ENCODE results near the gene EPHB1. TPM values are rescaled to one million over a fixed set of nuclear protein-coding genes. Genes with fewer than 3 reads are reported as not detected.
"Not testable (repeated sequence)": the region's sequence is repeated elsewhere in the genome, so short reads cannot be mapped to it uniquely, and the experiment has no call there.

Gene EPHB1
- total RNA-seq, 3 donors from 2014 or later = 1.8 to 5.9 (median 3.4) TPM

DNA sequence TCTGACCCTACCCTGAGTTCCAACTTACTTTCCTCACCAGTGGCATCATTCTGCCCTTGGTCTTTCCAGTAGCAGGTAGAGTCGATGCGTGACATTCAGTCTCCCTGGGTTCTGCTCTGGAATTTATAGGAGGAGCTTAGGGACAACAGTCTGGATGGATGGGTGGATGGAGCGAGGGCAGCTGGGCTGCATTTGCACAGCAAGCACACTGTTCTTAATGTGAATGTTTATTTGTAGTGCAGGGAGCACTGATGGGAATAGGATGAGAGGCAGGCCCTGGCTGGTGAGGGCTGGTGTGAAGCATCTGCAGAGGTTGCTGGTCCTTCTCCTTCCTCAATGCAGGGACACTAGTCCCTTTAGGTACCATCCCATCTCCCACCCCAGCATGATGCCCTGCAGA is 176.2 kb downstream of the EPHB1 start:
- Histone ChIP-seq H3K9me3 (no peaks in the 10 kb centered on the region), H3K4me3 (no peak overlapping the region), H3K36me3 (no peaks in the 10 kb centered on the region), H3K27me3 (no peaks in the 10 kb centered on the region), H3K4me1 (no peaks in the 10 kb centered on the region), H3K27ac (no peak overlapping the region)
- intact Hi-C loops (cut with DNase I; ENCODE audit: low total_unique reads) = no loop called here
- TF ChIP-seq, protein P1, sequence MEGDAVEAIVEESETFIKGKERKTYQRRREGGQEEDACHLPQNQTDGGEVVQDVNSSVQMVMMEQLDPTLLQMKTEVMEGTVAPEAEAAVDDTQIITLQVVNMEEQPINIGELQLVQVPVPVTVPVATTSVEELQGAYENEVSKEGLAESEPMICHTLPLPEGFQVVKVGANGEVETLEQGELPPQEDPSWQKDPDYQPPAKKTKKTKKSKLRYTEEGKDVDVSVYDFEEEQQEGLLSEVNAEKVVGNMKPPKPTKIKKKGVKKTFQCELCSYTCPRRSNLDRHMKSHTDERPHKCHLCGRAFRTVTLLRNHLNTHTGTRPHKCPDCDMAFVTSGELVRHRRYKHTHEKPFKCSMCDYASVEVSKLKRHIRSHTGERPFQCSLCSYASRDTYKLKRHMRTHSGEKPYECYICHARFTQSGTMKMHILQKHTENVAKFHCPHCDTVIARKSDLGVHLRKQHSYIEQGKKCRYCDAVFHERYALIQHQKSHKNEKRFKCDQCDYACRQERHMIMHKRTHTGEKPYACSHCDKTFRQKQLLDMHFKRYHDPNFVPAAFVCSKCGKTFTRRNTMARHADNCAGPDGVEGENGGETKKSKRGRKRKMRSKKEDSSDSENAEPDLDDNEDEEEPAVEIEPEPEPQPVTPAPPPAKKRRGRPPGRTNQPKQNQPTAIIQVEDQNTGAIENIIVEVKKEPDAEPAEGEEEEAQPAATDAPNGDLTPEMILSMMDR (IDR thresholded peaks at IDR 0.05) = no peak
- TF ChIP-seq POLR2AphosphoS5 (IDR thresholded peaks at IDR 0.05) (no peak), POLR2A (IDR thresholded peaks at IDR 0.05) (no peak)
- no peak for DNase-seq (ENCODE audit: low spot score in 2 of 2)

DNA sequence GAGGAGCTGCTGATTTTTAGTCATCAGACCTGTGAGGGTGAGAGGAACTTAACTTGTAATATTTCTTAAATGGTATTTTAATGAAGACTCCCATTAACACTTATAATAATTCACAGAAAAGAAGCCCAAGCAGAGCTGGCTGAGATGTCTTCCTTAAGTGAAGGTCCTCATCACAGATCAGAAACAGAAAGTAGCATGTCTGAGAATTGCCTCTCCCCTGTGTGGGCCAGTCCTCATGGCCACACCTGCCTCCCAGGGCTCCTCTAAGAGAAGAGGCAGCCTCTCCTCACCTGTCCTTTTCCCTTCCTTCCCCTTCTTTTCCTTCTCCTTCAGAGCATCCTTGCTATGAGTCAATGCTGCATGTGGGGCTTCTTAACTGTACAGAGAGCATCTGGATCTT is 176.8 kb downstream of the EPHB1 start:
- H3K27me3 ChIP-seq; H3K36me3 ChIP-seq; H3K9me3 ChIP-seq; H3K4me3 ChIP-seq; intact Hi-C loops (cut with DNase I; ENCODE audit: low total_unique reads); H3K4me1 ChIP-seq; DNase-seq (ENCODE audit: low spot score in 2 of 2); H3K27ac ChIP-seq: not testable (repeated sequence)

DNA sequence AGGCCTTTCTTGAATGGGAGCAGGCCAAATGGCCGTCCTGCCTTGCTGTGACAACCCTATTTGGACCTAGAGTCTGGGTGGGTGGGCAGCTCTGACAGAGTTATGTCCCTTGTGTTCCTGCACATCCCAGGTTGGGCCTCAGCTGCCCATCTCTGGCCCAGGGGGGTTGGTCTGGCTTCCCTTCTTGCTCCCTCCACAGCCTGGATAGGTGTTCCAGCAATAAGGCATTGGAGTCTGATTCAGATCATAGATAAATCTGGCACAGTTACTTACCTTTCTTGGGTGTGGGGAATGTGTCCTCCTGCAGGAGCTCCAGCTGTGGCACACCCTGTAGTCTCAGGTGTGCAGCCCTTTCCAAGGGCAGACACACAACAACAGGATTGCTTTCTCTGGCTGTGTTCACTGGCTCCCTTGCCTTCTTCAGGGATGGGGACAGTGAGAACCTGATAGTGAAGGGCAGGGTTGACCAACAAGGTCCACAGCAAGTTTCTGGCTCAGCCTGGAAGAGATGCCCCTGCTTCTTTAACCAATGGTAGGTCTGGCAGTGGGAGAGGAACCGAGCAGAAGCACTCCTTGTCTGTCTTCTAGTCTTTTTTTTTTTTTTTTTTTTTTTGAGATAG is 177.9 kb downstream of the EPHB1 start:
- no peak for DNase-seq (ENCODE audit: low spot score in 2 of 2)
- Histone ChIP-seq H3K27ac (no peak overlapping the region), H3K36me3 (no peaks in the 10 kb centered on the region), H3K27me3 (no peaks in the 10 kb centered on the region), H3K4me1 (no peaks in the 10 kb centered on the region), H3K4me3 (no peak overlapping the region), H3K9me3 (no peaks in the 10 kb centered on the region)
- intact Hi-C loops (cut with DNase I; ENCODE audit: low total_unique reads) = no loop called here
- TF ChIP-seq POLR2AphosphoS5 (IDR thresholded peaks at IDR 0.05) (no peak), POLR2A (IDR thresholded peaks at IDR 0.05) (no peak)
- TF ChIP-seq, protein P1 (IDR thresholded peaks at IDR 0.05) = no peak

DNA sequence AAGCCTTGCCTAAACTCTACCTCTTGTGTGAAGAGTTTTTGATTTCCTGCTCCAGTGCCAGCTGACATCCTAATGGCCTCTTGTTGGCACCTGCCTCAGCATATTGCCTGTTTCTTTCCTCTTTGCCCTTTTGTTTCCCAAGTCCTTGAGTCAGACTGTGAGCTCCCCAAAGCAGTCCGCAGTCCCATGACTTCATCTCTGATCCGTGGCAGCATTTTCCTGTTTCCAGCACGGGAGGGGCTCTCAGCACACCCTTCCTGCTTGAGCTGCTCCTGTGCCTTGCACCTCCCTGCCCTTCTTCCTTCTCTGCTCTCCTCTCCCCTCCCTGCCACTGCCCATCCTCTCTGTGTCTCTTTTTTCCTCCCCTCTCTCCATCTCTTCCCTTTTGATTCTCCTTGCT is 179.6 kb downstream of the EPHB1 start:
- intact Hi-C loops (cut with DNase I; ENCODE audit: low total_unique reads) = no loop called here
- no peak for DNase-seq (ENCODE audit: low spot score in 2 of 2)

DNA sequence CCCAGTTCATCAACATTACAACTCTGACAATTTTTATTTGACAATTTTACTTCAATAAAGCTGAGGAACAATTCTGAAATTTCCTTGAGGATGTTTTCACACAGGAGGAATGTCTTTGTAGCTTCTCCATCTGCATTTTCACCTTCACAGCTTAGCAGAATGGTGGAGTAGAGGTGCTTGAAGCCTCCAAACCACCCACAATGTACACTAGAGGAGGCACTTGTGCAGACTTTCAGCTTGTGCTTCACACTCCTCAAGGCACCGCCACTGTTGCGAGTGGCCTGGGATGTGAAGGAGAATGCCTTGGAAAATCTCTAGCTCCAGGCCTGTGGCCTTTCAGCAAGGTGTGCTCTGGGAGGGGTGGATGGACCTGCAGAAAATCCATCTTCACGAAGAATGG is 181.9 kb downstream of the EPHB1 start:
- H3K4me1 ChIP-seq = no peaks in the 10 kb centered on the region
- H3K27me3 ChIP-seq = no peaks in the 10 kb centered on the region
- intact Hi-C loops (cut with DNase I; ENCODE audit: low total_unique reads) = no loop called here
- no peak for DNase-seq (ENCODE audit: low spot score in 2 of 2)
- H3K36me3 ChIP-seq = no peaks in the 10 kb centered on the region
- no peak overlapping the region for H3K4me3 ChIP-seq
- no peak overlapping the region for H3K27ac ChIP-seq
- no peak for TF ChIP-seq POLR2AphosphoS5 (IDR thresholded peaks at IDR 0.05)
- TF ChIP-seq, protein P1 (IDR thresholded peaks at IDR 0.05) = no peak
- no peaks in the 10 kb centered on the region for H3K9me3 ChIP-seq

More for the DNA sequence above, 179.6 kb downstream of the EPHB1 start:
- Histone ChIP-seq H3K27me3 (no peaks in the 10 kb centered on the region), H3K36me3 (no peaks in the 10 kb centered on the region), H3K4me1 (no peaks in the 10 kb centered on the region), H3K9me3 (no peaks in the 10 kb centered on the region), H3K27ac (no peak overlapping the region), H3K4me3 (no peak overlapping the region)
- TF ChIP-seq POLR2A (IDR thresholded peaks at IDR 0.05) = no peak
- no peak for TF ChIP-seq POLR2AphosphoS5 (IDR thresholded peaks at IDR 0.05)
- TF ChIP-seq, protein P1 (IDR thresholded peaks at IDR 0.05) = no peak

GRCh38 chr3:134978658-134979057 is 183.6 kb downstream of the EPHB1 start:
- TF ChIP-seq POLR2AphosphoS5 (IDR thresholded peaks at IDR 0.05) = no peak
- TF ChIP-seq POLR2A (IDR thresholded peaks at IDR 0.05) = no peak
- TF ChIP-seq, protein P1 (IDR thresholded peaks at IDR 0.05) = no peak
- no peaks in the 10 kb centered on the region for H3K4me1 ChIP-seq
- H3K27ac ChIP-seq = no peak overlapping the region
- no peak for DNase-seq (ENCODE audit: low spot score in 2 of 2)
- no peak overlapping the region for H3K4me3 ChIP-seq
- no peaks in the 10 kb centered on the region for H3K27me3 ChIP-seq
- intact Hi-C loops (cut with DNase I; ENCODE audit: low total_unique reads) = no loop called here
- H3K36me3 ChIP-seq = no peaks in the 10 kb centered on the region
- no peaks in the 10 kb centered on the region for H3K9me3 ChIP-seq
